Natural killer cell treated with Interleukin-12 subunit alpha and Interleukin-12 subunit beta and Interleukin-15 and Interleukin-18, amount 100 ng/mL, for 72 hours (primary cell): ENCODE data around the gene MFSD2B. TPM values are rescaled to one million over a fixed set of nuclear protein-coding genes. Genes with fewer than 3 reads are reported as not detected.
"Not testable (repeated sequence)": the region's sequence is repeated elsewhere in the genome, so short reads cannot be mapped to it uniquely, and the experiment has no call there.

ENCODE experiments used
- ATAC-seq, 2 donors: fragments of 150-1000 bp; cut with Tn5 transposase in 1 of 2; sonication (Bioruptor Pico), chemical (Tn5 transposase) in 1 of 2; 2 replicates each; pipeline ENCODE4 v1.10.0; 2021
- DNase-seq: peaks from one replicate; pipeline ENCODE4 v3.0.0; 2022; ENCODE audit warnings: low spot score
- H3K27ac Mint-ChIP-seq, 2 donors: 1 replicate in 1 of 2; 2 replicates in 1 of 2; pipeline ENCODE4 v1.8.0; 2022; ENCODE audit warnings: mixed read lengths in 2 of 2, mild to moderate bottlenecking in 1 of 2, moderate library complexity in 1 of 2
- H3K27me3 Mint-ChIP-seq, 2 donors: 1 replicate in 1 of 2; 2 replicates in 1 of 2; pipeline ENCODE4 v1.8.0; 2022; ENCODE audit warnings: mixed read lengths in 2 of 2
- H3K36me3 Mint-ChIP-seq: one replicate; pipeline ENCODE4 v1.8.0; 2022; ENCODE audit warnings: mixed read lengths
- H3K4me1 Mint-ChIP-seq, 2 donors: 1 replicate in 1 of 2; 2 replicates in 1 of 2; pipeline ENCODE4 v1.8.0; 2022; ENCODE audit warnings: low read depth in 2 of 2, mixed read lengths in 2 of 2, mild to moderate bottlenecking in 1 of 2
- H3K4me3 Mint-ChIP-seq: one replicate; pipeline ENCODE4 v1.8.0; 2022; ENCODE audit warnings: mixed read lengths
- H3K9me3 Mint-ChIP-seq: 2 replicates; pipeline ENCODE4 v1.8.0; 2022; ENCODE audit warnings: mixed read lengths
- total RNA-seq, 2 donors: library from RNA; stranded (reverse); gene quantifications; one replicate each; pipeline ENCODE4 v1.2.3, GENCODE V29; 2022

MFSD2B gene
- total RNA-seq, 2 donors from 2014 or later = 0.21 to 0.75 TPM

GRCh38 chr2:24024018-24024417 is 14.1 kb downstream of the MFSD2B start:
- no peak overlapping the region for H3K4me3 Mint-ChIP-seq
- H3K36me3 Mint-ChIP-seq = no peaks in the 10 kb centered on the region
- ATAC-seq (no peak), DNase-seq (no peak)
- H3K9me3 Mint-ChIP-seq = no peaks in the 10 kb centered on the region
- H3K27me3 Mint-ChIP-seq = no peaks in the 10 kb centered on the region
- peaks cover 0 to 4% of the 10 kb centered on the region in 2 donors for H3K4me1 Mint-ChIP-seq
- H3K27ac Mint-ChIP-seq = no peak overlapping the region

DNA sequence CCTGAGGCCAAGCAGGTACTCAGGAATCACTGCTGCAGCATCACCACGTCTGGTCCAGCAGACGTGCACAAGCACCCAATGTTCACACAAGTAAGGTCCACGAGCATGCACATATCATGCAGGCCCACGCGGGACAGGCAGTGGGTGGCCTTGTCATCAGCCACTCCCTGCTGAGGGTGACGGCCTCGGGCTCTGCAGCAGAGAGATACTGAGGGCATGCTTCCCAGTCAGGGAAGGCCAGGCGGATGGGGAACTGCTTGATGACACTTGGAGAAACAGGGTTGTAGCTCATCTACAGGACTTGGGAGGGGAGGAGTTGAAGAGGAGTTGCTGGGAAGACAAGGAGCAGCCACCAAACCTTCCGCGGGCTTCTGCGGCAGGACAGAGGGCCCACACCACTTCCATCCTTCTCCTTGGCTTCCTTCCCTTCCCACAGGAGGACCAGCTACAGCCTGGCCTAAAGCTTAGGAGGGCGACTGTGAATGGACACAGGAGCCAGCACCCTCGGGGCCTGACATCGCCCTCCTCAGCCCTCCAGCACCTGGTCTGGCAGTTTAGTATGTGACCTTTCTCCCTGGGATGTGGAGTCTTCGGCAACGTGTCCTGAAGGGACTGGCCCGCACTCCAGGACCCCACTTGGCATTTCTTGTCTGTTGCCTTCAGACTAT is 15.2 kb downstream of the MFSD2B start:
- Mint-ChIP-seq H3K27ac (no peak overlapping the region), H3K9me3 (no peaks in the 10 kb centered on the region), H3K4me1 (peaks cover 0 to 4% of the 10 kb centered on the region in 2 donors), H3K27me3 (no peaks in the 10 kb centered on the region), H3K36me3 (peaks cover 7% of the 10 kb centered on the region), H3K4me3 (no peak overlapping the region)
- ATAC-seq (no peak), DNase-seq (no peak)

- Mint-ChIP-seq H3K27ac (no peak overlapping the region), H3K9me3 (no peaks in the 10 kb centered on the region), H3K4me3 (no peak overlapping the region), H3K36me3 (peaks cover 12% of the 10 kb centered on the region), H3K27me3 (no peaks in the 10 kb centered on the region), H3K4me1 (peaks cover 0 to 4% of the 10 kb centered on the region in 2 donors)
- DNase-seq (no peak), ATAC-seq (no peak)
These were observed 16.3 kb downstream of the MFSD2B start for GRCh38 chr2:24026233-24026632.

DNA sequence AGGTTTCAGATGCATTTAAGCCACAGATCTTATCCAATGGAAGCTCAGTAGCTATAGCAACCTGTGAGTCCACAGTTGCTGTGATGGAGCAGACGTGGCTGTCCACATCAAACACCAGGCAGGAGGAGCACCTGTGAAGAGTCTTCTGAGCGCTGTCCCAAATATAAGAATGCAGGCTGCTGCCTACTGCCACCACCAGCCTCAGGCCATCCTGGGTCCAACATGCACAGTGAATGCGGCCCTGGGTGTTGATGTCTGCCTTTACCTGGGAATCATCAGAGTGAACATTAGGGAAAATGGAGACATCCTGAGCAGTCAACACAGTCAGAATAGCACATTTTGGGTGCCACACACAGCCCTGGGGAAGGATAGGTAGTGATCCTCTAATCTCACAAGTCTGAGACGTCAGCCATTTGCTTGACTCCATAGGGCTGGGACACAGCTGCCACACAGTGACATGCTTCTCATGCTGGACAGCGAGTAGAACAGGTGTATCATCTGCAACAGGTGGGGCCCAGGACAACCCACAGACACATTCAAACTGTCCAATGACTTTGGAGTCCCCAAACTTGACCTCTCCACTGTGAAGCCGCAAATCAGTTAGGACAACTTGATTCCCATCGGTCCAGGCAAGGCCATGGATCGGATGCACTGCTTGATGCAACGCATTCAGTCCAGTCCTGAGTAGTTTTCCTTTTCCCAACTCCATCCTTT is 29.1 kb downstream of the MFSD2B start:
- H3K9me3 Mint-ChIP-seq = no peaks in the 10 kb centered on the region
- H3K36me3 Mint-ChIP-seq = no peaks in the 10 kb centered on the region
- no peak for DNase-seq
- ATAC-seq = no peak
- H3K27me3 Mint-ChIP-seq = no peaks in the 10 kb centered on the region
- no peak overlapping the region for H3K4me3 Mint-ChIP-seq
- peaks cover 3 to 5% of the 10 kb centered on the region in 2 donors for H3K4me1 Mint-ChIP-seq
- no peak overlapping the region for H3K27ac Mint-ChIP-seq

DNA sequence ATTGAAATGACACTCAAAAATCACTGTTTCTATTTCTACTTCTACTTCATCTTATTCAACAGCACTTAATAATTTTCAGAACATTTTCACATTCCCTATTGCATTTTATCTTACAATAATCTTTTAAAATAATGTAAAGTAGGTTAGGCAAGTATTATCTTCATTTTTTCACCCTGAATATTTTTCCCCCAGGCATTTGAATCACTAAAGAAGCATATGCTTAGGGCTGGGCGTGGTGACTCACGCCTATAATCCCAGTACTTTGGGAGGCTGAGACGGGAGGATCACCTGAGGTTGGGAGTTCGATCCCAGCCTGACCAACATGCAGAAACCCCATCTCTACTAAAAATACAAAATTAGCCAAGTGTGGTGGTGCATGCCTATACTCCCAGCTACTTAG is 30.6 kb downstream of the MFSD2B start:
- Mint-ChIP-seq H3K9me3 (no peaks in the 10 kb centered on the region), H3K4me1 (peaks cover 7% of the 10 kb centered on the region in 2 donors), H3K27ac (no peak overlapping the region), H3K4me3 (no peak overlapping the region), H3K36me3 (no peaks in the 10 kb centered on the region), H3K27me3 (no peaks in the 10 kb centered on the region)
- ATAC-seq (no peak), DNase-seq (no peak)

DNA sequence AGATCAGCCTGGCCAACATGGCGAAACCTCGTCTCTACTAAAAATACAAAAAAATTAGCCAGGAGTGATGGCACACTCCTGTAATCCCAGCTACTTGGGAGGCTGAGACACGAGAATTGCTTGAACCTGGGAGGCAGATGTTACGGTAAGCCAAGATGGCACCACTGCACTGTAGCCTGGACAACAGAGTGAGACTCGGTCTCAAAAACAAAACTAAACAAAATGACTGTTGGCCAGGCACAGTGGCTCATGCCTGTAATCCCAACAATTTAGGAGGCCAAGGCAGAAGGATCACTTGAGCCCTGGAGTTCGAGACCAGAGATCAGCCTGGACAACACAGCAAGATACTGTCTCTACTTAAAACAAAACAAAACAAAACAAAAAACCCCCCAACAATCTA is 33.2 kb downstream of the MFSD2B start:
- H3K36me3 Mint-ChIP-seq, H3K27ac Mint-ChIP-seq, H3K9me3 Mint-ChIP-seq, H3K4me3 Mint-ChIP-seq, H3K27me3 Mint-ChIP-seq, DNase-seq, ATAC-seq: not testable (repeated sequence)
- peaks cover 19 to 22% of the 10 kb centered on the region in 2 donors for H3K4me1 Mint-ChIP-seq

GRCh38 chr2:24045511-24046508 is 35.9 kb downstream of the MFSD2B start:
- H3K27me3 Mint-ChIP-seq = peaks cover 0 to 3% of the 10 kb centered on the region in 2 donors
- H3K9me3 Mint-ChIP-seq = no peaks in the 10 kb centered on the region
- peak overlapping the region in 1 of 2 donors; percentile 31 for H3K27ac Mint-ChIP-seq
- ATAC-seq = no peak
- peak overlapping the region; percentile 90 for H3K4me3 Mint-ChIP-seq
- no peak for DNase-seq
- H3K4me1 Mint-ChIP-seq = peaks cover 22 to 28% of the 10 kb centered on the region in 2 donors
- no peaks in the 10 kb centered on the region for H3K36me3 Mint-ChIP-seq

DNA sequence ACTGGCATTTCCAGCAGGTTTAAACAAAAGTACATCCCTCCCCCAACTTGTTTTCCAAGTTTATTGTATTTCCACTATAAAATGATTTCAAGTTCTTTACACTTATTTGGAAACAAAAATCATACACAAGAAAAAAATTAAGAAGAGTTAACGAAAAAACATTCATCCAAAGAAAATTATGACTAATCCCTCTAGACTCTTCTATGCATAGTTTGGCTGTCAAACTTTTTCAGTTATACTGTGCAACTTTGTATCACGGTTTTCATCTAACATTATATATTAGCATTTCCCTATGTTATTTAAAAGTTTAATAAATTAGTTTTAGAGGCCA is 36.7 kb downstream of the MFSD2B start:
- Mint-ChIP-seq H3K4me3 (peak overlapping the region; percentile 90), H3K36me3 (no peaks in the 10 kb centered on the region), H3K27ac (peak overlapping the region; percentile 70 to 90), H3K9me3 (no peaks in the 10 kb centered on the region), H3K27me3 (peaks cover 0 to 3% of the 10 kb centered on the region in 2 donors), H3K4me1 (peaks cover 22 to 28% of the 10 kb centered on the region in 2 donors)
- no peak for DNase-seq
- no peak for ATAC-seq

GRCh38 chr2:24046930-24047702 is 37.2 kb downstream of the MFSD2B start, which contains the start of gene WDCP:
Gene WDCP, minus strand, starts transcription at chr2:24047391. Its CDS starts 7,897 bp downstream, at chr2:24039494.
- peaks cover 0 to 3% of the 10 kb centered on the region in 2 donors for H3K27me3 Mint-ChIP-seq
- peak within 1 kb of the TSS; percentile 70 to 90 for H3K27ac Mint-ChIP-seq
- H3K4me1 Mint-ChIP-seq = peaks cover 22 to 28% of the 10 kb centered on the region in 2 donors
- H3K9me3 Mint-ChIP-seq = no peaks in the 10 kb centered on the region
- no peaks in the 10 kb centered on the region for H3K36me3 Mint-ChIP-seq
- peak within 1 kb of the TSS; percentile 90 for H3K4me3 Mint-ChIP-seq
- peak; percentile 100 for ATAC-seq
- DNase-seq = peak; percentile 98

- Mint-ChIP-seq H3K27ac (peak overlapping the region; percentile 70 to 90), H3K4me3 (peak overlapping the region; percentile 90), H3K27me3 (peaks cover 0 to 3% of the 10 kb centered on the region in 2 donors), H3K36me3 (no peaks in the 10 kb centered on the region), H3K4me1 (peaks cover 22 to 28% of the 10 kb centered on the region in 2 donors), H3K9me3 (no peaks in the 10 kb centered on the region)
- no peak for ATAC-seq
- DNase-seq = no peak
These were observed 37.8 kb downstream of the MFSD2B start for GRCh38 chr2:24047703-24048033.

DNA sequence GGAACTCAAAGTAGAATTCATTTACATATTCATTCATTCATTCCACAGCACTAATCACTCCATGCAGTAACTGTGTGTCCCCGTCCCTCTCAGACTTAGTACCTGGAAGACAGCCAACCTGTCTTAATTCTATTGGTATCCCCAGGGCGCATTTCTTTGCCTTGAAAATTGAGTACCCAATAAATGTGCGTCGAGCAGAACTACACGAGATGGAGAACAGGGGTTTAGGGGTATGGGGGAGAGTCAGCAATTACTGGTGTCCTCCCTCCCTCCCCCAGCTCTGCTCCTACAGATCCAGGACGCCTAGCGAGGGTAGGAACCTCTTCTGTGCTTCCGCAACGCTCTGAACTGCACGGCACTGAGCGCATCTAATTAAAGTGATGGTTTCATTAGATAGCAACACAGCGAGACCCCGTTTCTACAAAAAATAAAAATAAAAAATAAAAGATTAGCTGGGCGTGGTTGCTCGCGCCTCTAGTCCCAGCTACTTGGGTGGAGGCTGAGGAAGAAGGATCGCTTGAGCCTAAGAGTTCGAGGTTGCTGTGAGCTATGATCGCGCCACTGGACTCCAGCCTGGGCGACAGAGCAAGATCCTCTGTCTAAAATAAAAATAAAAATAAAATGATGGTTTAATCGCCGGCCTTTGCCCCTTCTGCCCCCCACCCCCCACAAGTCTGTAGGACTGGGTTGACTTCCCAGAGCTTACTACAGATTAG is 39.0 kb downstream of the MFSD2B start:
- DNase-seq (no peak), ATAC-seq (no peak)
- Mint-ChIP-seq H3K36me3 (no peaks in the 10 kb centered on the region), H3K27ac (no peak overlapping the region), H3K4me1 (peaks cover 22 to 28% of the 10 kb centered on the region in 2 donors), H3K9me3 (no peaks in the 10 kb centered on the region), H3K4me3 (no peak overlapping the region), H3K27me3 (peaks cover 0 to 3% of the 10 kb centered on the region in 2 donors)

- Mint-ChIP-seq H3K27me3 (peaks cover 0 to 3% of the 10 kb centered on the region in 2 donors), H3K4me3 (no peak within 1 kb of the TSS), H3K4me1 (peaks cover 22 to 28% of the 10 kb centered on the region in 2 donors), H3K27ac (no peak within 1 kb of the TSS), H3K9me3 (no peaks in the 10 kb centered on the region), H3K36me3 (no peaks in the 10 kb centered on the region)
- ATAC-seq (peak; percentile 58 to 67), DNase-seq (peak; percentile 79)
These were observed 39.7 kb downstream of the MFSD2B start, which contains the start of gene FKBP1B for GRCh38 chr2:24049485-24050021. Gene FKBP1B, plus strand, starts transcription at chr2:24049741. Its CDS starts 109 bp downstream, at chr2:24049850.
